DND-41 (cell line): Measurements from ENCODE around the gene LYRM1.

Experiments
- CTCF ChIP-seq: IDR thresholded peaks from 2 replicates; pipeline ENCODE4 v1.5.1; 2012; ENCODE audit warnings: borderline replicate concordance, low read length, moderate library complexity, mild to moderate bottlenecking; ENCODE audit not compliant: poor library complexity, severe bottlenecking; ENCODE audit errors: extremely low read depth
- EZH2 ChIP-seq: IDR thresholded peaks from 3 replicates; pipeline ENCODE4 v1.6.1; 2012; ENCODE audit warnings: borderline replicate concordance, low read depth, mild to moderate bottlenecking, moderate library complexity, low read length, inconsistent platforms; ENCODE audit not compliant: severe bottlenecking

GRCh38 chr16:20871258-20871657 is 29.3 kb upstream of the LYRM1 start:
- TF ChIP-seq CTCF, result no peak
- TF ChIP-seq EZH2, result no peak
